Omental fat pad (tissue), 4 donors: ENCODE measurements around the gene TTC27. TPM values are rescaled to one million over a fixed set of nuclear protein-coding genes. Genes with fewer than 3 reads are reported as not detected.
"Not testable (repeated sequence)": the region's sequence is repeated elsewhere in the genome, so short reads cannot be mapped to it uniquely, and the experiment has no call there.

Source experiments
- ATAC-seq: fragments of 150-250 bp; one replicate; pipeline ENCODE4 v1.9.1; 2016; ENCODE audit warnings: mild to moderate bottlenecking, moderate library complexity; ENCODE audit not compliant: low FRiP score
- DNase-seq: peaks from one replicate; pipeline ENCODE4 v3.0.0-alpha.2; 2019; ENCODE audit warnings: low spot score
- CTCF ChIP-seq, 3 donors: fragments of 450-650 bp; IDR thresholded peaks; one replicate each; pipeline ENCODE4 v1.5.1; 2016 to 2017; ENCODE audit warnings: antibody characterized with exemption in 3 of 3, mild to moderate bottlenecking in 3 of 3, moderate library complexity in 2 of 3
- total RNA-seq, 4 donors: library from RNA; depleted of rRNA; stranded (reverse); fragments of >200 nt; gene quantifications; one replicate each; pipeline ENCODE4 v1.1.0, GENCODE V29; 2016

The TTC27 gene
- total RNA-seq, 4 donors from 2014 or later: 13.9 to 21.8 (median 15.2) TPM

GRCh38 chr2:32633040-32633439 is 5.2 kb downstream of the TTC27 start:
- no peak for ATAC-seq
- DNase-seq: no peak
- no peak for TF ChIP-seq CTCF (IDR thresholded peaks at IDR 0.05)

GRCh38 chr2:32638548-32638947 is 10.7 kb downstream of the TTC27 start:
- ATAC-seq, DNase-seq: not testable (repeated sequence)

- no peak for DNase-seq
- no peak for TF ChIP-seq CTCF (IDR thresholded peaks at IDR 0.05)
- no peak for ATAC-seq
Observed at GRCh38 chr2:32641180-32641579, 13.3 kb downstream of the TTC27 start.

- TF ChIP-seq CTCF (IDR thresholded peaks at IDR 0.05): no peak
- peak; percentile 75 for ATAC-seq
- DNase-seq: no peak
Observed at GRCh38 chr2:32647180-32647651, 19.4 kb downstream of the TTC27 start.

GRCh38 chr2:32652555-32653209 is 24.8 kb downstream of the TTC27 start:
- no peak for DNase-seq
- no peak for ATAC-seq
- no peak for TF ChIP-seq CTCF (IDR thresholded peaks at IDR 0.05)

- DNase-seq: no peak
Observed at GRCh38 chr2:32656069-32656468, 28.2 kb downstream of the TTC27 start.

GRCh38 chr2:32663864-32664263 is 36.0 kb downstream of the TTC27 start:
- no peak for TF ChIP-seq CTCF (IDR thresholded peaks at IDR 0.05)
- DNase-seq (no peak), ATAC-seq (no peak)

More at GRCh38 chr2:32656069-32656468, 28.2 kb downstream of the TTC27 start:
- TF ChIP-seq CTCF (IDR thresholded peaks at IDR 0.05): no peak
- no peak for ATAC-seq
